NCI-H69 (cell line): ENCODE measurements around the gene CAMTA1.
A peak's percentile ranks its signal among the peaks of the same experiment; 100 is the strongest.

Experiments used
- DNase-seq: peaks from one replicate; lab custom pipeline; 2025; lab: John Stamatoyannopoulos, UW

Gene CAMTA1

GRCh38 chr1:6779089-6779805 lies 6.0 kb upstream of the CAMTA1 start:
- DNase-seq = no peak

GRCh38 chr1:6782151-6782550 lies 3.1 kb upstream of the CAMTA1 start:
- DNase-seq = no peak

- DNase-seq = no peak
Measured at GRCh38 chr1:6783221-6783620, 2.0 kb upstream of the CAMTA1 start.

GRCh38 chr1:6783936-6784559 lies 1.2 kb upstream of the CAMTA1 start:
- no peak for DNase-seq

- DNase-seq = peak; percentile 99
Measured at GRCh38 chr1:6784560-6785317, 515 bp upstream of the CAMTA1 start.

- DNase-seq = peak; percentile 61
Measured at GRCh38 chr1:6785728-6786505, 663 bp downstream of the CAMTA1 start.

- DNase-seq = no peak
Measured at GRCh38 chr1:6788946-6789345, 3.7 kb downstream of the CAMTA1 start.

GRCh38 chr1:6790146-6790545 lies 4.9 kb downstream of the CAMTA1 start:
- no peak for DNase-seq

- DNase-seq = peak; percentile 28
Measured at GRCh38 chr1:6794164-6794563, 8.9 kb downstream of the CAMTA1 start.

- DNase-seq = no peak
Measured at GRCh38 chr1:6795203-6795602, 9.9 kb downstream of the CAMTA1 start.

GRCh38 chr1:6795661-6796060 lies 10.4 kb downstream of the CAMTA1 start:
- no peak for DNase-seq

- no peak for DNase-seq
Measured at GRCh38 chr1:6796095-6796494, 10.8 kb downstream of the CAMTA1 start.

- DNase-seq = no peak
Measured at GRCh38 chr1:6799499-6799898, 14.2 kb downstream of the CAMTA1 start.

- no peak for DNase-seq
Measured at GRCh38 chr1:6800745-6801144, 15.5 kb downstream of the CAMTA1 start.

GRCh38 chr1:6801199-6801598 lies 15.9 kb downstream of the CAMTA1 start:
- DNase-seq = no peak

GRCh38 chr1:6801966-6802365 lies 16.7 kb downstream of the CAMTA1 start:
- no peak for DNase-seq

- no peak for DNase-seq
Measured at GRCh38 chr1:6802454-6802853, 17.2 kb downstream of the CAMTA1 start.

GRCh38 chr1:6802893-6803292 lies 17.6 kb downstream of the CAMTA1 start:
- no peak for DNase-seq

GRCh38 chr1:6803357-6803756 lies 18.1 kb downstream of the CAMTA1 start:
- DNase-seq = no peak

GRCh38 chr1:6805004-6805416 lies 19.8 kb downstream of the CAMTA1 start:
- DNase-seq = no peak

GRCh38 chr1:6807782-6808181 lies 22.5 kb downstream of the CAMTA1 start:
- no peak for DNase-seq

- DNase-seq = no peak
Measured at GRCh38 chr1:6809461-6809860, 24.2 kb downstream of the CAMTA1 start.
